ENCODE measurements around the gene CTDSPL. TPM values are rescaled to one million over a fixed set of nuclear protein-coding genes. Genes with fewer than 3 reads are reported as not detected.

The CTDSPL gene
- polyA plus RNA-seq, 3 donors from 2014 or later: 0.87 TPM; not detected in 2

- no peak for DNase-seq
- H3K4me3 Mint-ChIP-seq: peak overlapping the region; percentile 95 to 97 (median 97)
- H3K4me1 Mint-ChIP-seq: peaks cover 47 to 49% of the 10 kb centered on the region in 2 donors
- H3K36me3 Mint-ChIP-seq: peaks cover 5 to 9% (median 8%) of the 10 kb centered on the region in 3 donors
- H3K27ac Mint-ChIP-seq: peak overlapping the region; percentile 91 to 97 (median 94)
- peaks cover 2 to 3% (median 3%) of the 10 kb centered on the region in 3 donors for H3K27me3 Mint-ChIP-seq (ENCODE audit: low read depth in 3 of 3)
- no peaks in the 10 kb centered on the region for H3K9me3 Mint-ChIP-seq
Observed at GRCh38 chr3:37993460-37993819, 131.8 kb downstream of the CTDSPL start.

GRCh38 chr3:37993820-37994638 lies 132.3 kb downstream of the CTDSPL start:
- Mint-ChIP-seq H3K4me1 (peaks cover 53% of the 10 kb centered on the region in 2 donors), H3K27me3 (ENCODE audit: low read depth in 3 of 3) (peaks cover 2 to 3% (median 2%) of the 10 kb centered on the region in 3 donors)

GRCh38 chr3:37994639-37994972 lies 132.9 kb downstream of the CTDSPL start:
- H3K9me3 Mint-ChIP-seq: no peaks in the 10 kb centered on the region
- peaks cover 5 to 9% (median 8%) of the 10 kb centered on the region in 3 donors for H3K36me3 Mint-ChIP-seq
- H3K4me1 Mint-ChIP-seq: peaks cover 58% of the 10 kb centered on the region in 2 donors
- H3K27me3 Mint-ChIP-seq (ENCODE audit: low read depth in 3 of 3): peaks cover 0 to 4% (median 3%) of the 10 kb centered on the region in 3 donors
- no peak for DNase-seq
- peak overlapping the region; percentile 91 to 97 (median 94) for H3K27ac Mint-ChIP-seq
- peak overlapping the region; percentile 95 to 97 (median 97) for H3K4me3 Mint-ChIP-seq

More at GRCh38 chr3:37993820-37994638, 132.3 kb downstream of the CTDSPL start:
- H3K9me3 Mint-ChIP-seq: no peaks in the 10 kb centered on the region
- H3K27ac Mint-ChIP-seq: peak overlapping the region; percentile 91 to 97 (median 94)
- DNase-seq: peak; percentile 64 to 71 (median 70)
- H3K36me3 Mint-ChIP-seq: peaks cover 5 to 9% (median 8%) of the 10 kb centered on the region in 3 donors
- peak overlapping the region; percentile 95 to 97 (median 97) for H3K4me3 Mint-ChIP-seq

- Mint-ChIP-seq H3K27me3 (ENCODE audit: low read depth in 3 of 3) (peaks cover 0 to 5% (median 4%) of the 10 kb centered on the region in 3 donors), H3K4me1 (peaks cover 58% of the 10 kb centered on the region in 2 donors), H3K4me3 (peak overlapping the region in 3 of 5 donors; percentile 11 to 97 (median 97)), H3K9me3 (no peaks in the 10 kb centered on the region), H3K27ac (peak overlapping the region; percentile 85 to 94 (median 92)), H3K36me3 (peaks cover 5 to 9% (median 8%) of the 10 kb centered on the region in 3 donors)
- no peak for DNase-seq
Observed at GRCh38 chr3:37995652-37996641, 134.3 kb downstream of the CTDSPL start.

GRCh38 chr3:37996785-37997301 lies 135.2 kb downstream of the CTDSPL start:
- Mint-ChIP-seq H3K36me3 (peaks cover 5 to 9% (median 8%) of the 10 kb centered on the region in 3 donors), H3K4me3 (peak overlapping the region; percentile 56 to 72 (median 62)), H3K9me3 (no peaks in the 10 kb centered on the region), H3K27ac (peak overlapping the region; percentile 67 to 94 (median 90)), H3K4me1 (peaks cover 58% of the 10 kb centered on the region in 2 donors), H3K27me3 (ENCODE audit: low read depth in 3 of 3) (peaks cover 0 to 5% (median 4%) of the 10 kb centered on the region in 3 donors)
- DNase-seq: peak; percentile 72 to 79 (median 73)

- peaks cover 5 to 9% (median 8%) of the 10 kb centered on the region in 3 donors for H3K36me3 Mint-ChIP-seq
- no peak for DNase-seq
- H3K27me3 Mint-ChIP-seq (ENCODE audit: low read depth in 3 of 3): peaks cover 0 to 5% (median 4%) of the 10 kb centered on the region in 3 donors
- no peaks in the 10 kb centered on the region for H3K9me3 Mint-ChIP-seq
- peaks cover 58% of the 10 kb centered on the region in 2 donors for H3K4me1 Mint-ChIP-seq
- peak overlapping the region in 5 of 6 donors; percentile 85 to 94 (median 91) for H3K27ac Mint-ChIP-seq
- peak overlapping the region in 1 of 5 donors; percentile 72 for H3K4me3 Mint-ChIP-seq
Observed at GRCh38 chr3:37997342-37997741, 135.7 kb downstream of the CTDSPL start.

- H3K4me1 Mint-ChIP-seq: peaks cover 57 to 58% of the 10 kb centered on the region in 2 donors
- peaks cover 5 to 9% (median 8%) of the 10 kb centered on the region in 3 donors for H3K36me3 Mint-ChIP-seq
- H3K9me3 Mint-ChIP-seq: no peaks in the 10 kb centered on the region
- H3K27ac Mint-ChIP-seq: peak overlapping the region; percentile 90 to 98 (median 95)
- DNase-seq: no peak
- peak overlapping the region in 1 of 5 donors; percentile 72 for H3K4me3 Mint-ChIP-seq
- peaks cover 0 to 5% (median 4%) of the 10 kb centered on the region in 3 donors for H3K27me3 Mint-ChIP-seq (ENCODE audit: low read depth in 3 of 3)
Observed at GRCh38 chr3:37997791-37998370, 136.2 kb downstream of the CTDSPL start.

GRCh38 chr3:37999836-38000235 lies 138.2 kb downstream of the CTDSPL start:
- peaks cover 5 to 14% (median 8%) of the 10 kb centered on the region in 3 donors for H3K36me3 Mint-ChIP-seq
- peak overlapping the region in 3 of 5 donors; percentile 46 to 59 (median 46) for H3K4me3 Mint-ChIP-seq
- peaks cover 44 to 49% of the 10 kb centered on the region in 2 donors for H3K4me1 Mint-ChIP-seq
- DNase-seq: no peak
- peaks cover 0 to 4% (median 4%) of the 10 kb centered on the region in 3 donors for H3K27me3 Mint-ChIP-seq (ENCODE audit: low read depth in 3 of 3)
- H3K9me3 Mint-ChIP-seq: no peaks in the 10 kb centered on the region
- peak overlapping the region; percentile 43 to 95 (median 83) for H3K27ac Mint-ChIP-seq

GRCh38 chr3:38000242-38000916 lies 138.7 kb downstream of the CTDSPL start:
- no peak for DNase-seq
- Mint-ChIP-seq H3K27me3 (ENCODE audit: low read depth in 3 of 3) (peaks cover 0 to 4% (median 4%) of the 10 kb centered on the region in 3 donors), H3K27ac (peak overlapping the region in 5 of 6 donors; percentile 26 to 90 (median 50)), H3K9me3 (no peaks in the 10 kb centered on the region), H3K36me3 (peaks cover 5 to 16% (median 8%) of the 10 kb centered on the region in 3 donors), H3K4me1 (peaks cover 40 to 48% of the 10 kb centered on the region in 2 donors), H3K4me3 (no peak overlapping the region)

GRCh38 chr3:38000965-38001455 lies 139.3 kb downstream of the CTDSPL start:
- Mint-ChIP-seq H3K27me3 (ENCODE audit: low read depth in 3 of 3) (peaks cover 0 to 4% (median 4%) of the 10 kb centered on the region in 3 donors), H3K36me3 (peaks cover 5 to 18% (median 8%) of the 10 kb centered on the region in 3 donors), H3K4me3 (no peak overlapping the region), H3K4me1 (peaks cover 33 to 41% of the 10 kb centered on the region in 2 donors), H3K27ac (peak overlapping the region in 1 of 6 donors; percentile 40), H3K9me3 (no peaks in the 10 kb centered on the region)
- DNase-seq: no peak

GRCh38 chr3:38001456-38002081 lies 139.9 kb downstream of the CTDSPL start:
- Mint-ChIP-seq H3K4me1 (peaks cover 28 to 37% of the 10 kb centered on the region in 2 donors), H3K27me3 (ENCODE audit: low read depth in 3 of 3) (peaks cover 0 to 4% (median 4%) of the 10 kb centered on the region in 3 donors), H3K9me3 (no peaks in the 10 kb centered on the region), H3K27ac (no peak overlapping the region), H3K36me3 (peaks cover 4 to 14% (median 5%) of the 10 kb centered on the region in 3 donors), H3K4me3 (no peak overlapping the region)
- DNase-seq: no peak
